ENCODE data around the gene NKX1-1. TPM values are rescaled to one million over a fixed set of nuclear protein-coding genes. Genes with fewer than 3 reads are reported as not detected.
"Not testable (repeated sequence)": the region's sequence is repeated elsewhere in the genome, so short reads cannot be mapped to it uniquely, and the experiment has no call there.

The NKX1-1 gene
- total RNA-seq, 1 experiment from 2014 or later, result not detected

GRCh38 chr4:1446502-1447386 lies 40.5 kb upstream of the NKX1-1 start:
- TF ChIP-seq REST (IDR thresholded peaks at IDR 0.05; ENCODE audit: insufficient read depth in 1 of 2, low read depth in 2 of 2, low read length in 1 of 2) (no peak), CTCF (IDR thresholded peaks at IDR 0.05) (no peak), TCF7L2 (IDR thresholded peaks at IDR 0.05; ENCODE audit: low read depth, low read length) (no peak), SIN3A (IDR thresholded peaks at IDR 0.05; ENCODE audit: borderline replicate concordance, insufficient read depth, low read depth, low read length) (no peak), POLR2AphosphoS5 (IDR thresholded peaks at IDR 0.05; ENCODE audit: low read depth, low read length) (no peak)
- ChIA-PET CTCF (interaction anchor here (0.5 kb wide), 1 partner anchor 40 kb away, joined by 6 read pairs; no protein-coding TSS in a partner anchor), POLR2A (no interaction called here)
- no peak for ATAC-seq
- DNase-seq (ENCODE audit: low read depth, low spot score), result no peak
- no peaks in the 10 kb centered on the region for H3K9me3 ChIP-seq (ENCODE audit: control insufficient read depth, insufficient read depth, low read depth, low read length)
- H3K4me3 ChIP-seq (ENCODE audit: low read depth in 2 of 2, low read length in 2 of 2), result no peak overlapping the region
- in situ Hi-C loops (cut with HindIII; ENCODE audit: low pct_unique_long_range_greater_than_20kb, low sequenced_read_pairs) (no loop called here), intact Hi-C loops (cut with micrococcal nuclease; ENCODE audit: unreplicated experiment) (no loop called here)
- H3K27me3 ChIP-seq (ENCODE audit: control insufficient read depth, insufficient read depth, low read length), result no peaks in the 10 kb centered on the region
- no TSS peak for BruUV-seq (replicated peaks)
- H3K27ac ChIP-seq (ENCODE audit: low read length), result no peak overlapping the region
- no peaks in the 10 kb centered on the region for H3K36me3 ChIP-seq (ENCODE audit: control insufficient read depth, insufficient read depth, low read length)
- H3K4me1 ChIP-seq (ENCODE audit: control insufficient read depth, insufficient read depth, low read length), result no peaks in the 10 kb centered on the region

- Histone ChIP-seq H3K36me3 (ENCODE audit: control insufficient read depth, insufficient read depth, low read length) (no peaks in the 10 kb centered on the region), H3K9me3 (ENCODE audit: control insufficient read depth, insufficient read depth, low read depth, low read length) (no peaks in the 10 kb centered on the region), H3K4me3 (ENCODE audit: low read depth in 2 of 2, low read length in 2 of 2) (no peak overlapping the region), H3K4me1 (ENCODE audit: control insufficient read depth, insufficient read depth, low read length) (no peaks in the 10 kb centered on the region), H3K27me3 (ENCODE audit: control insufficient read depth, insufficient read depth, low read length) (no peaks in the 10 kb centered on the region), H3K27ac (ENCODE audit: low read length) (no peak overlapping the region)
- ChIA-PET POLR2A (no interaction called here), CTCF (no interaction called here)
- ATAC-seq (no peak), DNase-seq (ENCODE audit: low read depth, low spot score) (no peak)
- intact Hi-C loops (cut with micrococcal nuclease; ENCODE audit: unreplicated experiment), result no loop called here
- no peak for TF ChIP-seq SIN3A (IDR thresholded peaks at IDR 0.05; ENCODE audit: borderline replicate concordance, insufficient read depth, low read depth, low read length)
- TF ChIP-seq CTCF (IDR thresholded peaks at IDR 0.05), result no peak
- TF ChIP-seq REST (IDR thresholded peaks at IDR 0.05; ENCODE audit: insufficient read depth in 1 of 2, low read depth in 2 of 2, low read length in 1 of 2), result no peak
- TF ChIP-seq TCF7L2 (IDR thresholded peaks at IDR 0.05; ENCODE audit: low read depth, low read length), result no peak
- TF ChIP-seq POLR2AphosphoS5 (IDR thresholded peaks at IDR 0.05; ENCODE audit: low read depth, low read length), result no peak
- no TSS peak for BruUV-seq (replicated peaks)
- in situ Hi-C loops (cut with HindIII; ENCODE audit: low pct_unique_long_range_greater_than_20kb, low sequenced_read_pairs), result no loop called here
These were observed 39.6 kb upstream of the NKX1-1 start for GRCh38 chr4:1445716-1446445.

GRCh38 chr4:1443688-1444172 lies 37.5 kb upstream of the NKX1-1 start:
- H3K4me1 ChIP-seq (ENCODE audit: control insufficient read depth, insufficient read depth, low read length); H3K27me3 ChIP-seq (ENCODE audit: control insufficient read depth, insufficient read depth, low read length); CTCF ChIA-PET: not testable (repeated sequence)

More at GRCh38 chr4:1443688-1444172, 37.5 kb upstream of the NKX1-1 start:
- H3K9me3 ChIP-seq (ENCODE audit: control insufficient read depth, insufficient read depth, low read depth, low read length); H3K36me3 ChIP-seq (ENCODE audit: control insufficient read depth, insufficient read depth, low read length); in situ Hi-C loops (cut with HindIII; ENCODE audit: low pct_unique_long_range_greater_than_20kb, low sequenced_read_pairs); intact Hi-C loops (cut with micrococcal nuclease; ENCODE audit: unreplicated experiment); H3K4me3 ChIP-seq (ENCODE audit: low read depth in 2 of 2, low read length in 2 of 2); POLR2A ChIA-PET; DNase-seq (ENCODE audit: low read depth, low spot score); H3K27ac ChIP-seq (ENCODE audit: low read length); ATAC-seq; BruUV-seq (replicated peaks): not testable (repeated sequence)
